GM04504 (cell line): ENCODE measurements around the gene MAB21L4.

ENCODE experiments used
- DNase-seq: peaks from one replicate; pipeline ENCODE4 v3.0.0-alpha.2; 2012; ENCODE audit warnings: low read depth

Gene MAB21L4

GRCh38 chr2:240894006-240894405 is 1.9 kb downstream of the MAB21L4 start:
- no peak for DNase-seq

GRCh38 chr2:240893363-240893844 is 2.6 kb downstream of the MAB21L4 start:
- DNase-seq, result peak; percentile 11

GRCh38 chr2:240892925-240893324 is 3.0 kb downstream of the MAB21L4 start:
- DNase-seq, result no peak

- no peak for DNase-seq
These were observed 3.6 kb downstream of the MAB21L4 start for GRCh38 chr2:240892356-240892755.

GRCh38 chr2:240891492-240892340 is 4.2 kb downstream of the MAB21L4 start:
- DNase-seq, result no peak

- no peak for DNase-seq
These were observed 5.3 kb downstream of the MAB21L4 start for GRCh38 chr2:240890691-240891090.

- no peak for DNase-seq
These were observed 6.1 kb downstream of the MAB21L4 start for GRCh38 chr2:240889601-240890560.

- DNase-seq, result no peak
These were observed 6.9 kb downstream of the MAB21L4 start for GRCh38 chr2:240888890-240889573.

- DNase-seq, result no peak
These were observed 7.6 kb downstream of the MAB21L4 start for GRCh38 chr2:240888130-240888889.

GRCh38 chr2:240887631-240888030 is 8.3 kb downstream of the MAB21L4 start:
- no peak for DNase-seq

GRCh38 chr2:240886678-240887609 is 9.0 kb downstream of the MAB21L4 start:
- DNase-seq, result no peak

- DNase-seq, result no peak
These were observed 9.9 kb downstream of the MAB21L4 start for GRCh38 chr2:240886023-240886565.

- no peak for DNase-seq
These were observed 10.4 kb downstream of the MAB21L4 start for GRCh38 chr2:240885566-240885965.

GRCh38 chr2:240884745-240885144 is 11.2 kb downstream of the MAB21L4 start:
- DNase-seq, result no peak

GRCh38 chr2:240884221-240884620 is 11.7 kb downstream of the MAB21L4 start:
- no peak for DNase-seq

GRCh38 chr2:240881913-240882312 is 14.0 kb downstream of the MAB21L4 start:
- DNase-seq, result no peak

- DNase-seq, result no peak
These were observed 16.9 kb downstream of the MAB21L4 start for GRCh38 chr2:240879105-240879504.

GRCh38 chr2:240878341-240878936 is 17.5 kb downstream of the MAB21L4 start:
- DNase-seq, result no peak
